ENCODE measurements around the gene SNCA. TPM values are rescaled to one million over a fixed set of nuclear protein-coding genes. Genes with fewer than 3 reads are reported as not detected.

SNCA gene
- total and polyA plus RNA-seq, 2 of the 8 experiments (the other 6 are each of a cell fraction or from before 2014, with no cell fraction given), result 8.5 to 16.8 TPM

- Histone ChIP-seq H3K18ac (ENCODE audit: extremely low read depth, low read length) (no peak overlapping the region), H2AFZ (ENCODE audit: low read length) (no peak overlapping the region), H3K4me2 (ENCODE audit: insufficient read depth in 1 of 2, low read depth in 2 of 2, low read length in 2 of 2) (no peak overlapping the region), H2AK5ac (ENCODE audit: low read depth, low read length) (no peak overlapping the region), H3K4me3 (ENCODE audit: extremely low read depth in 1 of 4, insufficient read depth in 2 of 4, low read depth in 3 of 4, low read length in 4 of 4) (no peak overlapping the region), H2BK12ac (ENCODE audit: low read depth, low read length) (no peak overlapping the region), H2BK5ac (ENCODE audit: low read depth, low read length) (no peak overlapping the region), H3K79me2 (ENCODE audit: control insufficient read depth in 1 of 2, insufficient read depth in 2 of 2, low read length in 2 of 2) (no peaks in the 10 kb centered on the region), H3K79me1 (ENCODE audit: low read depth, low read length) (no peaks in the 10 kb centered on the region), H3K9me3 (ENCODE audit: insufficient read depth in 2 of 2, low read depth in 1 of 2, low read length in 1 of 2) (no peaks in the 10 kb centered on the region), H2BK20ac (ENCODE audit: low read length) (no peak overlapping the region), H2BK120ac (replicated peaks; ENCODE audit: low read depth, low read length) (no peak overlapping the region), H3K27me3 (replicated peaks in 1 of 4; ENCODE audit: control insufficient read depth in 3 of 4, extremely low read depth in 1 of 4, insufficient read depth in 3 of 4, low read length in 3 of 4) (no peaks in the 10 kb centered on the region), H4K8ac (ENCODE audit: extremely low read depth, insufficient read depth, low read length) (no peak overlapping the region), H3K9ac (replicated peaks in 1 of 4; ENCODE audit: extremely low read depth in 1 of 4, low read depth in 3 of 4, low read length in 3 of 4) (no peak overlapping the region), H3K36me3 (ENCODE audit: control insufficient read depth in 2 of 4, insufficient read depth in 4 of 4, low read length in 3 of 4) (no peaks in the 10 kb centered on the region), H3K56ac (replicated peaks; ENCODE audit: insufficient read length, low read depth, low read length) (no peak overlapping the region), H3K4me1 (replicated peaks in 1 of 4; ENCODE audit: control insufficient read depth in 3 of 4, insufficient read depth in 4 of 4, low read length in 3 of 4) (no peaks in the 10 kb centered on the region), H3K4ac (replicated peaks; ENCODE audit: insufficient read length, low read depth, low read length) (no peak overlapping the region), H3K23me2 (ENCODE audit: low read depth, low read length) (no peaks in the 10 kb centered on the region; the same call in 1 of the 2 replicates), H3K27ac (ENCODE audit: low read depth, low read length) (no peak overlapping the region), H4K91ac (replicated peaks; ENCODE audit: insufficient read length, low read length) (no peak overlapping the region), H2BK15ac (ENCODE audit: low read length) (no peak overlapping the region), H3K14ac (ENCODE audit: insufficient read length) (no peak overlapping the region), H3K23ac (ENCODE audit: insufficient read length) (no peak overlapping the region), H4K5ac (ENCODE audit: insufficient read length, low read depth, low read length) (no peak overlapping the region), H4K20me1 (replicated peaks in 1 of 2; ENCODE audit: control insufficient read depth in 1 of 2, insufficient read depth in 2 of 2, low read length in 2 of 2) (no peaks in the 10 kb centered on the region)
- 93% methylated on average over 3 of the region's 3 CpGs; no CpG with 5 or more reads in 1 of the 2 experiments for WGBS, 2 experiments (ENCODE audit: extremely low coverage in 1 of 2, insufficient coverage in 1 of 2, insufficient read length in 1 of 2, insufficient replicate concordance in 2 of 2, low coverage in 1 of 2, low lambda C conversion rate in 2 of 2, missing lambda C conversion rate in 1 of 2)
- POLR2A ChIA-PET (ENCODE audit: partially characterized antibody), result no interaction called here
- TF ChIP-seq, protein P1, sequence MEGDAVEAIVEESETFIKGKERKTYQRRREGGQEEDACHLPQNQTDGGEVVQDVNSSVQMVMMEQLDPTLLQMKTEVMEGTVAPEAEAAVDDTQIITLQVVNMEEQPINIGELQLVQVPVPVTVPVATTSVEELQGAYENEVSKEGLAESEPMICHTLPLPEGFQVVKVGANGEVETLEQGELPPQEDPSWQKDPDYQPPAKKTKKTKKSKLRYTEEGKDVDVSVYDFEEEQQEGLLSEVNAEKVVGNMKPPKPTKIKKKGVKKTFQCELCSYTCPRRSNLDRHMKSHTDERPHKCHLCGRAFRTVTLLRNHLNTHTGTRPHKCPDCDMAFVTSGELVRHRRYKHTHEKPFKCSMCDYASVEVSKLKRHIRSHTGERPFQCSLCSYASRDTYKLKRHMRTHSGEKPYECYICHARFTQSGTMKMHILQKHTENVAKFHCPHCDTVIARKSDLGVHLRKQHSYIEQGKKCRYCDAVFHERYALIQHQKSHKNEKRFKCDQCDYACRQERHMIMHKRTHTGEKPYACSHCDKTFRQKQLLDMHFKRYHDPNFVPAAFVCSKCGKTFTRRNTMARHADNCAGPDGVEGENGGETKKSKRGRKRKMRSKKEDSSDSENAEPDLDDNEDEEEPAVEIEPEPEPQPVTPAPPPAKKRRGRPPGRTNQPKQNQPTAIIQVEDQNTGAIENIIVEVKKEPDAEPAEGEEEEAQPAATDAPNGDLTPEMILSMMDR (IDR thresholded peaks at IDR 0.05; ENCODE audit: control extremely low read depth in 1 of 3, insufficient read depth in 1 of 3, low read depth in 1 of 3, low read length in 3 of 3), result no peak
- TF ChIP-seq CBX5 (IDR thresholded peaks at IDR 0.05; ENCODE audit: low read depth, low read length) (no peak), HDAC2 (IDR thresholded peaks at IDR 0.05; ENCODE audit: borderline replicate concordance in 1 of 2, low read depth in 2 of 2, low read length in 2 of 2) (no peak)
- FAIRE-seq, result no peak
- no peak for DNase-seq (ENCODE audit: low read depth in 1 of 2, low spot score in 2 of 2)
- CTCF ChIA-PET (ENCODE audit: partially characterized antibody), result interaction anchor here (1.0 kb wide), 1 partner anchor 10 kb away, joined by 4 read pairs; no protein-coding TSS in a partner anchor
These were observed 39.6 kb upstream of the SNCA start for GRCh38 chr4:89876548-89876947.
